Gastroesophageal sphincter (tissue), 4 donors: ENCODE data around the gene FOXN3. TPM values are rescaled to one million over a fixed set of nuclear protein-coding genes. Genes with fewer than 3 reads are reported as not detected.

Experiments
- ATAC-seq: fragments of 150-250 bp; one replicate; pipeline ENCODE4 v1.9.1; 2016; ENCODE audit warnings: mild to moderate bottlenecking, moderate library complexity
- H3K27ac ChIP-seq, 4 donors: fragments of 200-600 bp; sonication (generic) in 3 of 4; 1 replicate in 3 of 4; 2 replicates in 1 of 4; pipeline ENCODE4 v1.5.1; 2016 to 2019
- H3K27me3 ChIP-seq: fragments of 200-600 bp; sonication (generic); one replicate; pipeline ENCODE4 v1.5.1; 2019
- H3K36me3 ChIP-seq, 2 donors: fragments of 200-600 bp; sonication (generic); one replicate each; pipeline ENCODE4 v1.5.1; 2019; ENCODE audit warnings: control low read depth in 1 of 2
- H3K4me1 ChIP-seq, 3 donors: fragments of 200-600 bp; sonication (generic); 1 replicate in 2 of 3; 2 replicates in 1 of 3; pipeline ENCODE4 v1.5.1; 2016 to 2019; ENCODE audit warnings: control low read depth in 2 of 3
- H3K4me3 ChIP-seq, 2 donors: fragments of 200-600 bp; sonication (generic); one replicate each; pipeline ENCODE4 v1.5.1; 2019; ENCODE audit warnings: mild to moderate bottlenecking in 1 of 2, moderate library complexity in 1 of 2
- H3K9me3 ChIP-seq, 3 donors: fragments of 200-600 bp; sonication (generic); one replicate each; pipeline ENCODE4 v1.5.1; 2017 to 2019; ENCODE audit warnings: control low read depth in 2 of 3
- CTCF ChIP-seq, 4 experiments: fragments of 200-600 bp in 2 of 4; fragments of 450-650 bp in 2 of 4; sonication (generic) in 1 of 4; IDR thresholded peaks; one replicate each; pipeline ENCODE4 v1.5.1; 2017 to 2019; ENCODE audit warnings: antibody characterized with exemption in 4 of 4, mild to moderate bottlenecking in 2 of 4, moderate library complexity in 2 of 4
- EP300 ChIP-seq: sonication (generic); formaldehyde crosslinking; IDR thresholded peaks from one replicate; pipeline ENCODE4 v1.6.1; 2017; ENCODE audit warnings: antibody characterized with exemption, mild to moderate bottlenecking
- POLR2A ChIP-seq, 2 donors: fragments of 450-650 bp; IDR thresholded peaks; one replicate each; pipeline ENCODE4 v1.6.1; 2017; ENCODE audit warnings: antibody characterized with exemption in 2 of 2, mild to moderate bottlenecking in 2 of 2, moderate library complexity in 1 of 2
- POLR2AphosphoS5 ChIP-seq: sonication (generic); formaldehyde crosslinking; IDR thresholded peaks from one replicate; pipeline ENCODE4 v1.6.1; 2017; ENCODE audit warnings: antibody characterized with exemption
- WGBS, 2 donors: methylation state at CpG; one replicate each; pipeline ENCODE4 v1.1.5; 2018; ENCODE audit warnings: low coverage in 1 of 2; 5-methylcytosine and 5-hydroxymethylcytosine counted together
- total RNA-seq, 4 donors: library from RNA; depleted of rRNA; stranded (reverse); fragments of >200 nt; gene quantifications; one replicate each; pipeline ENCODE4 v1.1.0, GENCODE V29; 2016

Gene FOXN3
- total RNA-seq, 4 donors from 2014 or later, result 116 to 172 (median 136) TPM

GRCh38 chr14:89270439-89271227 lies 146.4 kb downstream of the FOXN3 start:
- 40 to 70% methylated on average over 4 to 5 of the region's 7 CpGs for WGBS, 2 donors
- TF ChIP-seq POLR2A (IDR thresholded peaks at IDR 0.05) (no peak), CTCF (IDR thresholded peaks at IDR 0.05) (no peak), EP300 (no peak), POLR2AphosphoS5 (no peak)
- ATAC-seq, result no peak

GRCh38 chr14:89269404-89269803 lies 147.6 kb downstream of the FOXN3 start:
- no peaks in the 10 kb centered on the region for H3K27me3 ChIP-seq
- no peak for TF ChIP-seq CTCF (IDR thresholded peaks at IDR 0.05)
- no peak for TF ChIP-seq EP300
- TF ChIP-seq POLR2AphosphoS5, result no peak
- no peak for TF ChIP-seq POLR2A (IDR thresholded peaks at IDR 0.05)
- H3K4me1 ChIP-seq, result peaks cover 0 to 67% (median 5%) of the 10 kb centered on the region in 3 donors
- H3K9me3 ChIP-seq, result no peaks in the 10 kb centered on the region
- H3K4me3 ChIP-seq, result no peak overlapping the region
- ATAC-seq, result no peak
- no peaks in the 10 kb centered on the region for H3K36me3 ChIP-seq
- H3K27ac ChIP-seq, result no peak overlapping the region
- 70 to 71% methylated on average over 4 of the region's 6 CpGs for WGBS, 2 donors

More at GRCh38 chr14:89270439-89271227, 146.4 kb downstream of the FOXN3 start:
- Histone ChIP-seq H3K36me3 (no peaks in the 10 kb centered on the region), H3K4me3 (no peak overlapping the region), H3K9me3 (no peaks in the 10 kb centered on the region), H3K4me1 (peaks cover 0 to 55% (median 5%) of the 10 kb centered on the region in 3 donors), H3K27ac (no peak overlapping the region), H3K27me3 (no peaks in the 10 kb centered on the region)

GRCh38 chr14:89268514-89268913 lies 148.5 kb downstream of the FOXN3 start:
- no peak for ATAC-seq
- TF ChIP-seq POLR2AphosphoS5 (no peak), EP300 (no peak), POLR2A (IDR thresholded peaks at IDR 0.05) (no peak), CTCF (IDR thresholded peaks at IDR 0.05) (no peak)
- Histone ChIP-seq H3K4me1 (peaks cover 0 to 75% (median 5%) of the 10 kb centered on the region in 3 donors), H3K4me3 (no peak overlapping the region), H3K36me3 (no peaks in the 10 kb centered on the region), H3K27me3 (no peaks in the 10 kb centered on the region), H3K9me3 (no peaks in the 10 kb centered on the region), H3K27ac (no peak overlapping the region)
- WGBS, 2 donors, result 75 to 80% methylated on average over 1 of the region's 5 CpGs

- Histone ChIP-seq H3K27me3 (no peaks in the 10 kb centered on the region), H3K27ac (no peak overlapping the region), H3K36me3 (no peaks in the 10 kb centered on the region), H3K4me1 (peaks cover 0 to 83% (median 5%) of the 10 kb centered on the region in 3 donors), H3K9me3 (no peaks in the 10 kb centered on the region), H3K4me3 (no peak overlapping the region)
- TF ChIP-seq POLR2A (IDR thresholded peaks at IDR 0.05) (no peak), EP300 (no peak), CTCF (IDR thresholded peaks at IDR 0.05) (no peak), POLR2AphosphoS5 (no peak)
- 62 to 84% methylated on average over 5 of the region's 5 CpGs for WGBS, 2 donors
- ATAC-seq, result no peak
These were observed 149.4 kb downstream of the FOXN3 start for GRCh38 chr14:89267656-89268055.

- Histone ChIP-seq H3K27me3 (no peaks in the 10 kb centered on the region), H3K4me3 (no peak overlapping the region), H3K27ac (peak overlapping the region in 1 of 4 donors; percentile 19), H3K36me3 (no peaks in the 10 kb centered on the region), H3K9me3 (no peaks in the 10 kb centered on the region), H3K4me1 (peaks cover 0 to 88% (median 5%) of the 10 kb centered on the region in 3 donors)
- ATAC-seq, result no peak
- 81 to 92% methylated on average over 3 to 7 of the region's 7 CpGs for WGBS, 2 donors
- TF ChIP-seq POLR2AphosphoS5 (no peak), CTCF (IDR thresholded peaks at IDR 0.05) (no peak), POLR2A (IDR thresholded peaks at IDR 0.05) (no peak), EP300 (no peak)
These were observed 149.9 kb downstream of the FOXN3 start for GRCh38 chr14:89267163-89267562.
